Measurements from ENCODE around the gene INTS4. TPM values are rescaled to one million over a fixed set of nuclear protein-coding genes. Genes with fewer than 3 reads are reported as not detected.

Gene INTS4
- total and polyA plus RNA-seq, 2 experiments from 2014 or later: 24.6 to 47.6 TPM

DNA sequence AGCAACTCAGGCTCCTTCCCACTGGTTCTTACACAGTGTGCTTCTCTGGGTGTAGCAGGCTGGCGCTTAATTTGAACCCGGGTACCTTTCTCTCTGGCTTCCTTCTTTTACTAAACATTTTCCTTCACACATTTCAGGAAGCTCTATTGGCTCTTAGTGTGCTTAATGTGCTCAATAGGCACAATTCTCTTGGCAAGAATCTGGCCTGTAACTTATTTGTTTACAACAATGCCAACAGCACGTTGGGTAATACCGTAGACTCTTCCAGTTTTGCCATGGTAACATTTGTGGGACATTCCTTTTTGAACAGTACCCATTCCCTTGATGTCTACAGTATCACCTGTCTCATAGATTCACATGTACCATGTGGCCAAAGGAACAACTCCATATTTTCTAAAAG, 125.7 kb downstream of the INTS4 start:
- H3K4me1 Mint-ChIP-seq: no peaks in the 10 kb centered on the region
- no peaks in the 10 kb centered on the region for H3K27me3 ChIP-seq (ENCODE audit: insufficient read depth)
- H3K27ac ChIP-seq (ENCODE audit: low read depth): no peak overlapping the region
- H3K36me3 Mint-ChIP-seq (ENCODE audit: low read depth): peaks cover 6% of the 10 kb centered on the region; the same call in 2 of the 3 replicates
- ATAC-seq (no peak), DNase-seq (ENCODE audit: low spot score) (no peak)
- H3K4me1 ChIP-seq (ENCODE audit: insufficient read depth): no peaks in the 10 kb centered on the region
- H3K9me2 ChIP-seq (ENCODE audit: insufficient read depth): peaks cover 6% of the 10 kb centered on the region; the same call in 1 of the 2 replicates
- H3K4me3 ChIP-seq: no peak overlapping the region
- no peaks in the 10 kb centered on the region for H3K9me3 Mint-ChIP-seq
- no peak overlapping the region for H3K4me2 ChIP-seq
- no peak overlapping the region for H3K4me3 Mint-ChIP-seq
- no peaks in the 10 kb centered on the region for H3K36me3 ChIP-seq (ENCODE audit: insufficient read depth)
- no peak overlapping the region for H2AFZ ChIP-seq
- TF ChIP-seq NANOG (IDR thresholded peaks at IDR 0.05; ENCODE audit: borderline replicate concordance): no peak
- no peak for TF ChIP-seq EZH2 (IDR thresholded peaks at IDR 0.05; ENCODE audit: low read depth, unreplicated experiment)
- TF ChIP-seq ZNF114 (CRISPR knock-in tag; IDR thresholded peaks at IDR 0.05): no peak
- TF ChIP-seq, protein P1, sequence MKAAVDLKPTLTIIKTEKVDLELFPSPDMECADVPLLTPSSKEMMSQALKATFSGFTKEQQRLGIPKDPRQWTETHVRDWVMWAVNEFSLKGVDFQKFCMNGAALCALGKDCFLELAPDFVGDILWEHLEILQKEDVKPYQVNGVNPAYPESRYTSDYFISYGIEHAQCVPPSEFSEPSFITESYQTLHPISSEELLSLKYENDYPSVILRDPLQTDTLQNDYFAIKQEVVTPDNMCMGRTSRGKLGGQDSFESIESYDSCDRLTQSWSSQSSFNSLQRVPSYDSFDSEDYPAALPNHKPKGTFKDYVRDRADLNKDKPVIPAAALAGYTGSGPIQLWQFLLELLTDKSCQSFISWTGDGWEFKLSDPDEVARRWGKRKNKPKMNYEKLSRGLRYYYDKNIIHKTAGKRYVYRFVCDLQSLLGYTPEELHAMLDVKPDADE (IDR thresholded peaks at IDR 0.05): no peak
- TF ChIP-seq ZNF331 (CRISPR knock-in tag; IDR thresholded peaks at IDR 0.05; ENCODE audit: low read depth): no peak
- TF ChIP-seq EZH2phosphoT487 (IDR thresholded peaks at IDR 0.05; ENCODE audit: unreplicated experiment): no peak
- H4K20me1 ChIP-seq (replicated peaks; ENCODE audit: insufficient read depth): no peaks in the 10 kb centered on the region
- peaks cover 2% of the 10 kb centered on the region for H3K27me3 Mint-ChIP-seq (ENCODE audit: insufficient read depth, low read depth, poor library complexity)
- H3K27ac Mint-ChIP-seq: no peak overlapping the region
- H3K79me2 ChIP-seq (replicated peaks; ENCODE audit: insufficient read depth): no peaks in the 10 kb centered on the region
- no peaks in the 10 kb centered on the region for H3F3A ChIP-seq (replicated peaks; ENCODE audit: low read depth)

DNA sequence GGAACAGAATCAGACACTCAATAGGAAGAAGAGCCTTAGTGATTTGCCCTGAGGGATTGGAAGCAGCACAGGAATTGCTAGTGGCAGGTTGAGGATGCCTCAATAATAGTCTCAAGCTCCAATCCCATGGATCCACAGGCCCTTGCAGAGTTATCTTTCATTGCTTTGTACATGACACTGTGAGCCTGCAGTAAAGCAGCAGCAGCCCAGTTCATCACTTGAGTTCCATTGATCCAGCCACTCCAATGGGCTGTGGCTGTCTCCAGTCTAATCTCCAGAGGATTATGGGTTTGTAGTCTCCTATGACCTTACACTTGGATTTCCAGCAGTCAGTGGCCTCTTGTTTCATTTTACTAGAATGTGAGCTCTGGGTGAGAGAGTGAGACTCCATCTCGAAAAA, 128.1 kb downstream of the INTS4 start:
- H2AFZ ChIP-seq: no peak overlapping the region
- H3K9me3 Mint-ChIP-seq: no peaks in the 10 kb centered on the region
- H3K27ac ChIP-seq (ENCODE audit: low read depth): no peak overlapping the region
- H3K4me2 ChIP-seq: no peak overlapping the region
- no peaks in the 10 kb centered on the region; the same call in 1 of the 2 replicates for H3K9me2 ChIP-seq (ENCODE audit: insufficient read depth)
- no peaks in the 10 kb centered on the region for H3K36me3 ChIP-seq (ENCODE audit: insufficient read depth)
- ATAC-seq (no peak), DNase-seq (ENCODE audit: low spot score) (no peak)
- peaks cover 6% of the 10 kb centered on the region; the same call in 2 of the 3 replicates for H3K36me3 Mint-ChIP-seq (ENCODE audit: low read depth)
- no peak overlapping the region for H3K4me3 Mint-ChIP-seq
- no peaks in the 10 kb centered on the region for H3F3A ChIP-seq (replicated peaks; ENCODE audit: low read depth)
- no peaks in the 10 kb centered on the region for H4K20me1 ChIP-seq (replicated peaks; ENCODE audit: insufficient read depth)
- H3K79me2 ChIP-seq (replicated peaks; ENCODE audit: insufficient read depth): no peaks in the 10 kb centered on the region
- no peak overlapping the region for H3K4me3 ChIP-seq
- H3K4me1 ChIP-seq (ENCODE audit: insufficient read depth): no peaks in the 10 kb centered on the region
- H3K4me1 Mint-ChIP-seq: no peaks in the 10 kb centered on the region
- H3K27me3 ChIP-seq (ENCODE audit: insufficient read depth): no peaks in the 10 kb centered on the region
- H3K27me3 Mint-ChIP-seq (ENCODE audit: insufficient read depth, low read depth, poor library complexity): peaks cover 2% of the 10 kb centered on the region
- H3K27ac Mint-ChIP-seq: no peak overlapping the region
- no peak for TF ChIP-seq EZH2phosphoT487 (IDR thresholded peaks at IDR 0.05; ENCODE audit: unreplicated experiment)
- no peak for TF ChIP-seq NANOG (IDR thresholded peaks at IDR 0.05; ENCODE audit: borderline replicate concordance)
- no peak for TF ChIP-seq STAT1 (IDR thresholded peaks at IDR 0.05; ENCODE audit: unreplicated experiment)
- no peak for TF ChIP-seq POLR2AphosphoS5 (IDR thresholded peaks at IDR 0.05; ENCODE audit: low read depth)
- no peak for TF ChIP-seq JUNB (IDR thresholded peaks at IDR 0.05; ENCODE audit: unreplicated experiment)
- TF ChIP-seq, protein P2, sequence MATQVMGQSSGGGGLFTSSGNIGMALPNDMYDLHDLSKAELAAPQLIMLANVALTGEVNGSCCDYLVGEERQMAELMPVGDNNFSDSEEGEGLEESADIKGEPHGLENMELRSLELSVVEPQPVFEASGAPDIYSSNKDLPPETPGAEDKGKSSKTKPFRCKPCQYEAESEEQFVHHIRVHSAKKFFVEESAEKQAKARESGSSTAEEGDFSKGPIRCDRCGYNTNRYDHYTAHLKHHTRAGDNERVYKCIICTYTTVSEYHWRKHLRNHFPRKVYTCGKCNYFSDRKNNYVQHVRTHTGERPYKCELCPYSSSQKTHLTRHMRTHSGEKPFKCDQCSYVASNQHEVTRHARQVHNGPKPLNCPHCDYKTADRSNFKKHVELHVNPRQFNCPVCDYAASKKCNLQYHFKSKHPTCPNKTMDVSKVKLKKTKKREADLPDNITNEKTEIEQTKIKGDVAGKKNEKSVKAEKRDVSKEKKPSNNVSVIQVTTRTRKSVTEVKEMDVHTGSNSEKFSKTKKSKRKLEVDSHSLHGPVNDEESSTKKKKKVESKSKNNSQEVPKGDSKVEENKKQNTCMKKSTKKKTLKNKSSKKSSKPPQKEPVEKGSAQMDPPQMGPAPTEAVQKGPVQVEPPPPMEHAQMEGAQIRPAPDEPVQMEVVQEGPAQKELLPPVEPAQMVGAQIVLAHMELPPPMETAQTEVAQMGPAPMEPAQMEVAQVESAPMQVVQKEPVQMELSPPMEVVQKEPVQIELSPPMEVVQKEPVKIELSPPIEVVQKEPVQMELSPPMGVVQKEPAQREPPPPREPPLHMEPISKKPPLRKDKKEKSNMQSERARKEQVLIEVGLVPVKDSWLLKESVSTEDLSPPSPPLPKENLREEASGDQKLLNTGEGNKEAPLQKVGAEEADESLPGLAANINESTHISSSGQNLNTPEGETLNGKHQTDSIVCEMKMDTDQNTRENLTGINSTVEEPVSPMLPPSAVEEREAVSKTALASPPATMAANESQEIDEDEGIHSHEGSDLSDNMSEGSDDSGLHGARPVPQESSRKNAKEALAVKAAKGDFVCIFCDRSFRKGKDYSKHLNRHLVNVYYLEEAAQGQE (IDR thresholded peaks at IDR 0.05; ENCODE audit: unreplicated experiment): no peak
- no peak for TF ChIP-seq CREB1 (CRISPR knock-in tag; IDR thresholded peaks at IDR 0.05; ENCODE audit: low read depth)
- TF ChIP-seq EZH2 (IDR thresholded peaks at IDR 0.05; ENCODE audit: low read depth, unreplicated experiment): no peak
- TF ChIP-seq, protein P1 (IDR thresholded peaks at IDR 0.05): no peak

All from GM23338 (cell line).